HCT116 (cell line): Measurements from ENCODE around the gene MTA1. TPM values are rescaled to one million over a fixed set of nuclear protein-coding genes. Genes with fewer than 3 reads are reported as not detected.

ENCODE experiments used
- ATAC-seq: fragments of 200-7000 bp; cut with Tn5 transposase; 2 replicates; pipeline ENCODE4 v1.9.1; 2020; ENCODE audit warnings: mild to moderate bottlenecking, moderate library complexity
- BruUV-seq: library from RNA; stranded (reverse); fragments of 400-500 nt; replicated peaks from 2 replicates; lab custom pipeline; 2021; lab: Mats Ljungman, UMichigan
- CTCF ChIA-PET: fragments of 300-600 bp; sonication (Branson Sonifier 250); formaldehyde crosslinking; loops from one replicate; lab custom pipeline; 2021; ENCODE audit warnings: antibody characterized with exemption; lab: Charles Lee
- POLR2A ChIA-PET: fragments of 300-600, 350-600 bp; sonication (Branson Sonifier 250); formaldehyde crosslinking; loops from one replicate; lab custom pipeline; 2021; ENCODE audit warnings: antibody characterized with exemption; lab: Charles Lee
- RAD21 ChIA-PET, 2 experiments: fragments of 300-600 bp; sonication (Branson Sonifier 250); formaldehyde crosslinking; loops; one replicate each; lab custom pipeline; 2023; ENCODE audit warnings: low total read pairs in 2 of 2; ENCODE audit not compliant: uncharacterized antibody in 2 of 2, unreplicated experiment in 2 of 2, low non-redundant PET in 1 of 2; lab: Charles Lee
- DNase-seq: peaks from one replicate; pipeline ENCODE4 v3.0.0-alpha.2; 2010; ENCODE audit warnings: low read depth, low spot score
- H2AFZ ChIP-seq: fragments of 200-600 bp; shearing (Covaris generic), sonication (generic); 2 replicates; pipeline ENCODE4 v1.6.1; 2017; ENCODE audit warnings: low read depth, mixed run types, mixed read lengths, antibody characterized with exemption, low read length; ENCODE audit not compliant: poor library complexity, severe bottlenecking
- H3K27ac ChIP-seq: 2 replicates; pipeline ENCODE4 v1.5.1; 2012; ENCODE audit warnings: low read depth, low read length
- H3K27me3 ChIP-seq: fragments of 200-600 bp; sonication (generic); 2 replicates; pipeline ENCODE4 v1.6.1; 2016; ENCODE audit warnings: mixed run types, low read length, mixed read lengths; ENCODE audit not compliant: insufficient read depth
- H3K36me3 ChIP-seq, 2 experiments: fragments of 200-500 bp in 1 of 2; fragments of 200-600 bp in 1 of 2; sonication (Bioruptor generic) in 1 of 2; sonication (generic) in 1 of 2; 2 replicates each; pipeline versions ENCODE4 v1.5.1 to v1.6.1; 2014 to 2016; ENCODE audit warnings: low read length in 2 of 2, inconsistent platforms in 1 of 2, mixed read lengths in 1 of 2, mixed run types in 1 of 2; ENCODE audit not compliant: insufficient read depth in 2 of 2, control insufficient read depth in 1 of 2
- H3K4me1 ChIP-seq, 2 experiments: fragments of 200-600 bp in 1 of 2; sonication (generic) in 1 of 2; 2 replicates each; pipeline versions ENCODE4 v1.5.1 to v1.6.1; 2012 to 2017; ENCODE audit warnings: low read length in 2 of 2, inconsistent platforms in 1 of 2, mild to moderate bottlenecking in 1 of 2, mixed read lengths in 1 of 2, mixed run types in 1 of 2, moderate library complexity in 1 of 2; ENCODE audit not compliant: insufficient read depth in 2 of 2, control insufficient read depth in 1 of 2
- H3K4me2 ChIP-seq: fragments of 200-600 bp; sonication (generic); 2 replicates; pipeline ENCODE4 v1.6.1; 2017; ENCODE audit warnings: mixed run types, low read length, mixed read lengths
- H3K4me3 ChIP-seq, 2 experiments: fragments of 200-600 bp in 1 of 2; sonication (generic) in 1 of 2; replicated peaks in 1 of 2; 2 replicates each; pipeline ENCODE4 v1.5.1; 2011 to 2016; ENCODE audit warnings: low read length in 2 of 2, control low read depth in 1 of 2, low read depth in 1 of 2, mild to moderate bottlenecking in 1 of 2, mixed read lengths in 1 of 2, mixed run types in 1 of 2
- H3K79me2 ChIP-seq: fragments of 200-600 bp; sonication (generic); 2 replicates; pipeline ENCODE4 v1.6.1; 2017; ENCODE audit warnings: mild to moderate bottlenecking, mixed run types, low read length, moderate library complexity, mixed read lengths; ENCODE audit not compliant: insufficient read depth
- H3K9ac ChIP-seq: fragments of 200-600 bp; sonication (generic); 2 replicates; pipeline ENCODE4 v1.6.1; 2016; ENCODE audit warnings: low read length, mixed read lengths
- H3K9me2 ChIP-seq: fragments of 200-600 bp; sonication (generic), shearing (Covaris generic); 2 replicates; pipeline ENCODE4 v1.6.1; 2017; ENCODE audit warnings: mixed run types, mild to moderate bottlenecking, moderate library complexity; ENCODE audit not compliant: insufficient read depth
- H3K9me3 ChIP-seq, 2 experiments: fragments of 200-500 bp in 1 of 2; fragments of 200-600 bp in 1 of 2; sonication (Bioruptor generic) in 1 of 2; sonication (generic) in 1 of 2; 2 replicates each; pipeline ENCODE4 v1.6.1; 2014 to 2017; ENCODE audit warnings: low read length in 2 of 2, mixed read lengths in 2 of 2, inconsistent platforms in 1 of 2, low read depth in 1 of 2, mild to moderate bottlenecking in 1 of 2, mixed run types in 1 of 2, moderate library complexity in 1 of 2; ENCODE audit not compliant: control insufficient read depth in 1 of 2, insufficient read depth in 1 of 2
- H4K20me1 ChIP-seq: fragments of 200-600 bp; sonication (generic), shearing (Covaris generic); 2 replicates; pipeline ENCODE4 v1.6.1; 2017; ENCODE audit warnings: mixed run types, mild to moderate bottlenecking, moderate library complexity; ENCODE audit not compliant: insufficient read depth
- EGR1 ChIP-seq: IDR thresholded peaks from 2 replicates; pipeline ENCODE4 v1.6.1; 2012; ENCODE audit warnings: low read depth
- EZH2 ChIP-seq: fragments of 200-600 bp; sonication (generic); IDR thresholded peaks from 2 replicates; pipeline ENCODE4 v1.6.1; 2017; ENCODE audit warnings: antibody characterized with exemption, mixed run types
- EZH2phosphoT487 ChIP-seq: fragments of 200-600 bp; IDR thresholded peaks from 2 replicates; pipeline ENCODE4 v1.6.1; 2018; ENCODE audit warnings: antibody characterized with exemption, borderline replicate concordance
- POLR2AphosphoS5 ChIP-seq: IDR thresholded peaks from 2 replicates; pipeline ENCODE4 v1.6.1; 2011; ENCODE audit warnings: mild to moderate bottlenecking, low read depth, low read length, moderate library complexity
- SP1 ChIP-seq: IDR thresholded peaks from 2 replicates; pipeline ENCODE4 v1.6.1; 2012; ENCODE audit warnings: low read depth
- YY1 ChIP-seq: IDR thresholded peaks from 2 replicates; pipeline ENCODE4 v1.6.1; 2011; ENCODE audit warnings: low read length, low read depth, moderate library complexity, mild to moderate bottlenecking; ENCODE audit not compliant: insufficient replicate concordance; ENCODE audit errors: extremely low read depth
- ZNF274 ChIP-seq: fragments of 200-500 bp; sonication (Bioruptor generic); IDR thresholded peaks from 2 replicates; pipeline ENCODE4 v1.6.1; 2014; ENCODE audit warnings: mild to moderate bottlenecking, low read depth, low read length, inconsistent platforms
- intact Hi-C: fragments of 100-400 bp; cut with micrococcal nuclease; formaldehyde crosslinking; loops from 2 replicates; pipeline ENCODE4 v1.10.0; 2022
- total RNA-seq: library from RNA; stranded (reverse); gene quantifications from one replicate; pipeline ENCODE4 v1.2.1, GENCODE V29; 2021; ENCODE audit not compliant: unreplicated experiment
- TF ChIP-seq, protein P1 (sequence below): IDR thresholded peaks from 2 replicates; pipeline ENCODE4 v1.6.1; 2012
- TF ChIP-seq, protein P2 (sequence below): IDR thresholded peaks from 2 replicates; pipeline ENCODE4 v1.6.1; 2011; ENCODE audit warnings: mild to moderate bottlenecking, low read length, moderate library complexity; ENCODE audit not compliant: insufficient replicate concordance; ENCODE audit errors: extremely low read depth

The MTA1 gene
- total RNA-seq, 1 experiment from 2014 or later: 229 TPM

DNA sequence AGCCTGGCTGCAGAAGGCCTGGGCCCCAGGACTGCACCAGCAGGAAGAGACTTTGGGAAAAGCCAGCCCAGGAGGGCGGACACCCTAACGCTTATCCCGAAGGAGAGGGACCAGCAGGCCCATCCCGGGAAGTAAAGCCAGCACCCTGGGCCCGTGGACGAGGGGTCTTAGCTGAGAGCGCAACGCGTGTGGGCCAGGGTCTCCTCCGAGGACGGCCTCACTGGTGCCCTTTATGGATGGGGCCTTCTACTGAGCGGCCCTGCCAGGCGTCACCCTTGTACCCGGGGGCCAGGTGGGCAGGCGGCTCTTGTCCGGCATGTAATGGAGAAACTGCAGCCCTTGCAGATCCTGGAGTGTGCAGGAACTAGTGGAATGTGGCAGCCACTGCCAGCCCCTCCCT, 85.5 kb downstream of the MTA1 start:
- POLR2A ChIA-PET: no interaction called here
- no peak overlapping the region for H3K27ac ChIP-seq
- BruUV-seq: no TSS peak
- TF ChIP-seq, protein P1, sequence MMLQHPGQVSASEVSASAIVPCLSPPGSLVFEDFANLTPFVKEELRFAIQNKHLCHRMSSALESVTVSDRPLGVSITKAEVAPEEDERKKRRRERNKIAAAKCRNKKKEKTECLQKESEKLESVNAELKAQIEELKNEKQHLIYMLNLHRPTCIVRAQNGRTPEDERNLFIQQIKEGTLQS: no peak
- no peak for TF ChIP-seq SP1
- no peak for TF ChIP-seq YY1
- TF ChIP-seq EZH2: no peak
- no peak for TF ChIP-seq ZNF274
- TF ChIP-seq EZH2phosphoT487: no peak
- TF ChIP-seq EGR1: no peak
- TF ChIP-seq, protein P2, sequence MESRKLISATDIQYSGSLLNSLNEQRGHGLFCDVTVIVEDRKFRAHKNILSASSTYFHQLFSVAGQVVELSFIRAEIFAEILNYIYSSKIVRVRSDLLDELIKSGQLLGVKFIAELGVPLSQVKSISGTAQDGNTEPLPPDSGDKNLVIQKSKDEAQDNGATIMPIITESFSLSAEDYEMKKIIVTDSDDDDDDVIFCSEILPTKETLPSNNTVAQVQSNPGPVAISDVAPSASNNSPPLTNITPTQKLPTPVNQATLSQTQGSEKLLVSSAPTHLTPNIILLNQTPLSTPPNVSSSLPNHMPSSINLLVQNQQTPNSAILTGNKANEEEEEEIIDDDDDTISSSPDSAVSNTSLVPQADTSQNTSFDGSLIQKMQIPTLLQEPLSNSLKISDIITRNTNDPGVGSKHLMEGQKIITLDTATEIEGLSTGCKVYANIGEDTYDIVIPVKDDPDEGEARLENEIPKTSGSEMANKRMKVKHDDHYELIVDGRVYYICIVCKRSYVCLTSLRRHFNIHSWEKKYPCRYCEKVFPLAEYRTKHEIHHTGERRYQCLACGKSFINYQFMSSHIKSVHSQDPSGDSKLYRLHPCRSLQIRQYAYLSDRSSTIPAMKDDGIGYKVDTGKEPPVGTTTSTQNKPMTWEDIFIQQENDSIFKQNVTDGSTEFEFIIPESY: no peak
- no peak for TF ChIP-seq POLR2AphosphoS5
- TF ChIP-seq, all 23 proteins: peak for 0
- no peaks in the 10 kb centered on the region for H3K9me3 ChIP-seq
- no peak overlapping the region for H3K4me3 ChIP-seq
- ATAC-seq (no peak), DNase-seq (no peak)
- no peaks in the 10 kb centered on the region for H3K79me2 ChIP-seq
- no peaks in the 10 kb centered on the region for H3K36me3 ChIP-seq
- no peak overlapping the region for H3K9ac ChIP-seq
- intact Hi-C loops: no loop called here
- H2AFZ ChIP-seq: no peak overlapping the region
- no peaks in the 10 kb centered on the region for H3K4me1 ChIP-seq
- H4K20me1 ChIP-seq: no peaks in the 10 kb centered on the region
- CTCF ChIA-PET: no interaction called here
- RAD21 ChIA-PET: no interaction called here
- no peak overlapping the region for H3K4me2 ChIP-seq
- no peaks in the 10 kb centered on the region for H3K9me2 ChIP-seq
- H3K27me3 ChIP-seq: no peaks in the 10 kb centered on the region
